Spleen (tissue), 7 donors: ENCODE results near the gene SFXN5.

Experiments
- POLR2A ChIP-seq, 3 donors: fragments of 450-650 bp; IDR thresholded peaks; one replicate each; pipeline ENCODE4 v1.5.1; 2017; ENCODE audit warnings: antibody characterized with exemption in 3 of 3, mild to moderate bottlenecking in 1 of 3
- POLR2AphosphoS5 ChIP-seq, 3 donors: sonication (generic); formaldehyde crosslinking; IDR thresholded peaks; one replicate each; pipeline ENCODE4 v1.5.1; 2017; ENCODE audit warnings: antibody characterized with exemption in 3 of 3
- TF ChIP-seq, protein P1 (sequence below), 11 experiments: fragments of 200-600 bp in 7 of 11; fragments of 450-650 bp in 4 of 11; sonication (generic) in 4 of 11; IDR thresholded peaks in 8 of 11; conservative IDR thresholded peaks in 3 of 11; 1 replicate in 7 of 11; 2 replicates in 4 of 11; pipeline versions ENCODE4 v1.4.0 to v1.8.0; 2016 to 2021; ENCODE audit warnings: antibody characterized with exemption in 11 of 11, inconsistent platforms in 4 of 11, mild to moderate bottlenecking in 1 of 11
- donor health status: DM: no; HTN: no; CAD: no; lungs with moderate emphysema.
- donor health status: DM: no; HTN: no; CAD: no.
- donor health status: DM: no; HTN: no; CAD: no.

DNA sequence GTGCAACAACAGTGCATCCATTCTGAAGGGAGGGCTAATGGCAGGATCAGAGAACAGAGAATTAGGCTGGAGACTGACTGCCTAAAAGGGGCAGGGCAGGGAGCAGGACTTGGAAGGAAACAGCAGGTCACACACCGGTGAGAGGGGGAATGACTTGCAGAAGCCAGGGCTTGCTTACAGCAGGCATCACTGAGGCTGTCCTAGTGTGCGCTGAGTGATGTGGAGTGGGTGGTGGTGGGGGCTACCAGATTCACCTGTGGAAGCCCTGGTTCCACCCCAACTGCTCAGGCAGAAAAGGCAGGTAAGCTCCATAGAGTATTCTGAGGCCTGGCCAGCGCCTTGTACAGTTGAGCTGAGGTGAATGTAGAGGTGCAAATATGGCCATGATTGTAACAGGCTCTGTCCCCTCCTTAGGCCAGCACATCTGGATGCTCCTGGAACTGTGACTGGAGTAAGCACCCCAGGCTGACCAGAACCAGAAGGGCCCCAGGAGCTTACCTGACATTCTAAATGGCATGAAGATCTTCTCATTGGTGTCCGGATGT lies 49.4 kb downstream of the SFXN5 start:
- TF ChIP-seq, protein P1, sequence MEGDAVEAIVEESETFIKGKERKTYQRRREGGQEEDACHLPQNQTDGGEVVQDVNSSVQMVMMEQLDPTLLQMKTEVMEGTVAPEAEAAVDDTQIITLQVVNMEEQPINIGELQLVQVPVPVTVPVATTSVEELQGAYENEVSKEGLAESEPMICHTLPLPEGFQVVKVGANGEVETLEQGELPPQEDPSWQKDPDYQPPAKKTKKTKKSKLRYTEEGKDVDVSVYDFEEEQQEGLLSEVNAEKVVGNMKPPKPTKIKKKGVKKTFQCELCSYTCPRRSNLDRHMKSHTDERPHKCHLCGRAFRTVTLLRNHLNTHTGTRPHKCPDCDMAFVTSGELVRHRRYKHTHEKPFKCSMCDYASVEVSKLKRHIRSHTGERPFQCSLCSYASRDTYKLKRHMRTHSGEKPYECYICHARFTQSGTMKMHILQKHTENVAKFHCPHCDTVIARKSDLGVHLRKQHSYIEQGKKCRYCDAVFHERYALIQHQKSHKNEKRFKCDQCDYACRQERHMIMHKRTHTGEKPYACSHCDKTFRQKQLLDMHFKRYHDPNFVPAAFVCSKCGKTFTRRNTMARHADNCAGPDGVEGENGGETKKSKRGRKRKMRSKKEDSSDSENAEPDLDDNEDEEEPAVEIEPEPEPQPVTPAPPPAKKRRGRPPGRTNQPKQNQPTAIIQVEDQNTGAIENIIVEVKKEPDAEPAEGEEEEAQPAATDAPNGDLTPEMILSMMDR (IDR thresholded peaks at IDR 0.05 in 8 of 11, conservative IDR thresholded peaks at IDR 0.05 in 3 of 11) = no peak
- TF ChIP-seq POLR2AphosphoS5 (IDR thresholded peaks at IDR 0.05) (no peak), POLR2A (IDR thresholded peaks at IDR 0.05) (no peak)
